ENCODE results near the gene TSKU.

TSKU gene

GRCh38 chr11:76783294-76783895 lies at the start of gene TSKU:
TSKU (plus strand) TSS chr11:76783356; CDS start chr11:76795617, 12,261 bp downstream.
- in situ Hi-C loops (cut with HindIII; ENCODE audit: low sequenced_read_pairs): no loop called here

GRCh38 chr11:76733906-76734305 lies 49.2 kb upstream of the TSKU start:
- in situ Hi-C loops (cut with HindIII; ENCODE audit: low sequenced_read_pairs): loop anchor here (5.0 kb wide), 1 partner anchor 103 kb away; no protein-coding TSS in a partner anchor

GRCh38 chr11:76734456-76735420 lies 48.4 kb upstream of the TSKU start:
- in situ Hi-C loops (cut with HindIII; ENCODE audit: low sequenced_read_pairs): loop anchor here (5.0 kb wide), 1 partner anchor 103 kb away; no protein-coding TSS in a partner anchor

GRCh38 chr11:76735841-76736240 lies 47.3 kb upstream of the TSKU start:
- in situ Hi-C loops (cut with HindIII; ENCODE audit: low sequenced_read_pairs): no loop called here

- in situ Hi-C loops (cut with HindIII; ENCODE audit: low sequenced_read_pairs): no loop called here
These were observed 46.9 kb upstream of the TSKU start for GRCh38 chr11:76736266-76736665.

- in situ Hi-C loops (cut with HindIII; ENCODE audit: low sequenced_read_pairs): no loop called here
These were observed 46.2 kb upstream of the TSKU start for GRCh38 chr11:76736773-76737495.

- in situ Hi-C loops (cut with HindIII; ENCODE audit: low sequenced_read_pairs): no loop called here
These were observed 44.4 kb upstream of the TSKU start for GRCh38 chr11:76738618-76739240.

- in situ Hi-C loops (cut with HindIII; ENCODE audit: low sequenced_read_pairs): loop anchor here (5.0 kb wide), 1 partner anchor 62 kb away; no protein-coding TSS in a partner anchor
These were observed 43.4 kb upstream of the TSKU start for GRCh38 chr11:76739798-76740197.

GRCh38 chr11:76740772-76741171 lies 42.4 kb upstream of the TSKU start:
- in situ Hi-C loops (cut with HindIII; ENCODE audit: low sequenced_read_pairs): loop anchor here (5.0 kb wide), 1 partner anchor 63 kb away; no protein-coding TSS in a partner anchor

- in situ Hi-C loops (cut with HindIII; ENCODE audit: low sequenced_read_pairs): loop anchor here (5.0 kb wide), 1 partner anchor 66 kb away; no protein-coding TSS in a partner anchor
These were observed 40.3 kb upstream of the TSKU start for GRCh38 chr11:76742902-76743301.

- in situ Hi-C loops (cut with HindIII; ENCODE audit: low sequenced_read_pairs): loop anchor here (5.0 kb wide), 1 partner anchor 67 kb away; no protein-coding TSS in a partner anchor
These were observed 38.7 kb upstream of the TSKU start for GRCh38 chr11:76744186-76745043.

GRCh38 chr11:76745044-76745376 lies 38.1 kb upstream of the TSKU start:
- in situ Hi-C loops (cut with HindIII; ENCODE audit: low sequenced_read_pairs): no loop called here

- in situ Hi-C loops (cut with HindIII; ENCODE audit: low sequenced_read_pairs): no loop called here
These were observed 37.5 kb upstream of the TSKU start for GRCh38 chr11:76745561-76746207.

- in situ Hi-C loops (cut with HindIII; ENCODE audit: low sequenced_read_pairs): no loop called here
These were observed 35.8 kb upstream of the TSKU start for GRCh38 chr11:76747153-76747914.

- in situ Hi-C loops (cut with HindIII; ENCODE audit: low sequenced_read_pairs): no loop called here
These were observed 35.0 kb upstream of the TSKU start for GRCh38 chr11:76747915-76748860.

GRCh38 chr11:76748948-76749347 lies 34.2 kb upstream of the TSKU start:
- in situ Hi-C loops (cut with HindIII; ENCODE audit: low sequenced_read_pairs): no loop called here

- in situ Hi-C loops (cut with HindIII; ENCODE audit: low sequenced_read_pairs): no loop called here
These were observed 33.1 kb upstream of the TSKU start for GRCh38 chr11:76750067-76750466.
